Astrocyte of the cerebellum (primary cell): ENCODE measurements around the gene SUN3.

ENCODE experiments used
- DNase-seq: peaks from one replicate; pipeline ENCODE4 v3.0.0-alpha.2; 2011; ENCODE audit warnings: low read depth
- H3K4me3 ChIP-seq: 2 replicates; pipeline ENCODE4 v1.5.1; 2011; ENCODE audit warnings: mild to moderate bottlenecking, low read depth, low read length, moderate library complexity
- in situ Hi-C: cut with HindIII; loops from 2 replicates; pipeline ENCODE4 v1.10.0; 2017; ENCODE audit warnings: low sequenced_read_pairs
- TF ChIP-seq, protein P1 (sequence below): IDR thresholded peaks from 2 replicates; pipeline ENCODE4 v1.5.1; 2012; ENCODE audit warnings: low read length, low read depth, moderate library complexity, mild to moderate bottlenecking; ENCODE audit errors: missing control alignments

Gene SUN3

GRCh38 chr7:47940088-47941013, 88.6 kb downstream of the SUN3 start:
- DNase-seq, result no peak
- H3K4me3 ChIP-seq, result no peak overlapping the region
- in situ Hi-C loops, result no loop called here
- TF ChIP-seq, protein P1, sequence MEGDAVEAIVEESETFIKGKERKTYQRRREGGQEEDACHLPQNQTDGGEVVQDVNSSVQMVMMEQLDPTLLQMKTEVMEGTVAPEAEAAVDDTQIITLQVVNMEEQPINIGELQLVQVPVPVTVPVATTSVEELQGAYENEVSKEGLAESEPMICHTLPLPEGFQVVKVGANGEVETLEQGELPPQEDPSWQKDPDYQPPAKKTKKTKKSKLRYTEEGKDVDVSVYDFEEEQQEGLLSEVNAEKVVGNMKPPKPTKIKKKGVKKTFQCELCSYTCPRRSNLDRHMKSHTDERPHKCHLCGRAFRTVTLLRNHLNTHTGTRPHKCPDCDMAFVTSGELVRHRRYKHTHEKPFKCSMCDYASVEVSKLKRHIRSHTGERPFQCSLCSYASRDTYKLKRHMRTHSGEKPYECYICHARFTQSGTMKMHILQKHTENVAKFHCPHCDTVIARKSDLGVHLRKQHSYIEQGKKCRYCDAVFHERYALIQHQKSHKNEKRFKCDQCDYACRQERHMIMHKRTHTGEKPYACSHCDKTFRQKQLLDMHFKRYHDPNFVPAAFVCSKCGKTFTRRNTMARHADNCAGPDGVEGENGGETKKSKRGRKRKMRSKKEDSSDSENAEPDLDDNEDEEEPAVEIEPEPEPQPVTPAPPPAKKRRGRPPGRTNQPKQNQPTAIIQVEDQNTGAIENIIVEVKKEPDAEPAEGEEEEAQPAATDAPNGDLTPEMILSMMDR, result no peak

DNA sequence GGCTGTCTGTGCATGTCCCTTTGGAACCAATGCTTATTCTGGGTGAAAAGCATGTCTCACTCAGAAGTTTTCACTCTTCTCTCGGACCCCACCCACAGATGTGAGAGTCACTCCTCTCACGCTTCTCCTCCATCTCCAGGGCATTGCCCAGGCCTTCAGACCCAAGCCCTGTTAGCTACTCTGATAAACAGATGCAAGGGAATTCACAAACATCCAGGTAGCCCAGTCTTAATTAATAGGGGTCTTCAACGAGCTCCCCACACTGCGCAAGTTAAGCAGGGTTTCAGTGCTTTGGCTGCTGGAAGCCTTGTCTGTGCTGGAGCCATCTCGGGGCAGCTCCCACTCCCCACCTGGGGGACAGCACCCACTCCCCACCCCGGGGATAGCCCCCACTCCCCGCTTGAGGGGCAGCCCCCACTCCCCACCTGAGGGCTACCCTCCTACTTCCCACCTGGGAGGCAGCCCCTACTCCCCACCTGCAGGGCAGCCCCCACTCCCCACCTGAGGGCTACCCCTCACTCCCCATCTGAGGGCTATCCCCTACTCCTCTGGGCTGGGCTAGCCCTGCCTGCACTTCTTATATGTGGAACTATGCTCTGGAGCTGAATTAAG, 89.4 kb downstream of the SUN3 start:
- in situ Hi-C loops, result no loop called here
- DNase-seq, result no peak
- TF ChIP-seq, protein P1, result no peak
- H3K4me3 ChIP-seq, result no peak overlapping the region

DNA sequence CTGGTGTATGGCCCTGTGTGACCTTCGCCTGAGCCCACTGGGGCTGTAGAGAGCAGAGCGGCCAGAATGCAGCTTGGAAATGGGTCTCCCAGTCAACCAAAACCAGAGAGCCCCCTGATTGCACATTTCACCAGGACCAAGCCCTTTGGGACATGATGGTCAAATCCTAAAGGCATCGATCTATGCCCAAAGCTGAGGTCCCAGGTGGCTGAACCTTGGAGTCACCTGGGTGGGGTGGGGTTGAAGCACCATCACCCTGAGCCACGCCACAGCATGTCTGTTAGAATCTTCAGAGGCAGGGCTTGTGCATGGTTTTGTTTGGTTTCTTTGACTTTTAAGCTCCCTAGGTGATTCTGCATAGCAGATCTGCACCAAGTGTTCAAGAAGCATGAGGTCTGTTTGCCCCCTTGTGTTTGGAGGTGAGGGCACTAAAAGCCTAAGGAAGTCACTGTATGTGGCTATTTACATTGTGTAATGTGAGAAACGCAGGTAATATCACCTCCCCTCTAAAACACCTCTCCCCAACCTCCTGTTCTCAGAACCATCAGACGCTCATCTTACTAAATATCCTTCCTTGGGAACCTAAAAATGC, 90.2 kb downstream of the SUN3 start:
- in situ Hi-C loops, result no loop called here
- no peak for DNase-seq
- H3K4me3 ChIP-seq, result no peak overlapping the region
- TF ChIP-seq, protein P1, result no peak

- in situ Hi-C loops, result no loop called here
- DNase-seq, result no peak
- TF ChIP-seq, protein P1, result no peak
- no peak overlapping the region for H3K4me3 ChIP-seq
Measured at GRCh38 chr7:47937711-47938573, 91.0 kb downstream of the SUN3 start.
